Mesenchymal stem cell (in vitro differentiated cells and primary cell): ENCODE measurements around the gene KLHDC8B.

ENCODE experiments used
- DNase-seq: peaks from one replicate; pipeline ENCODE4 v3.0.0-alpha.2; 2013
- H2AFZ ChIP-seq: one replicate; pipeline ENCODE4 v1.6.1; 2013; ENCODE audit warnings: low read depth, mild to moderate bottlenecking, control low read depth, inconsistent platforms, low read length, moderate library complexity
- H2AK5ac ChIP-seq: 2 replicates; pipeline ENCODE4 v1.6.1; 2013; ENCODE audit warnings: low read length, moderate library complexity, mild to moderate bottlenecking, inconsistent platforms; ENCODE audit not compliant: severe bottlenecking
- H2BK120ac ChIP-seq: one replicate; pipeline ENCODE4 v1.6.1; 2013; ENCODE audit warnings: low read depth, mild to moderate bottlenecking, inconsistent platforms, low read length, moderate library complexity
- H2BK12ac ChIP-seq, 2 experiments: one replicate each; pipeline ENCODE4 v1.6.1; 2013; ENCODE audit warnings: inconsistent platforms in 2 of 2, low read length in 2 of 2, mild to moderate bottlenecking in 2 of 2, moderate library complexity in 2 of 2, control low read depth in 1 of 2
- H2BK15ac ChIP-seq: one replicate; pipeline ENCODE4 v1.6.1; 2013; ENCODE audit warnings: mild to moderate bottlenecking, low read depth, inconsistent platforms; ENCODE audit not compliant: poor library complexity, severe bottlenecking
- H2BK5ac ChIP-seq: 2 replicates; pipeline ENCODE4 v1.6.1; 2013; ENCODE audit warnings: low read depth, mild to moderate bottlenecking, low read length, control low read depth, inconsistent platforms; ENCODE audit not compliant: poor library complexity, severe bottlenecking
- H3K14ac ChIP-seq, 2 experiments: one replicate each; pipeline ENCODE4 v1.6.1; 2013; ENCODE audit warnings: inconsistent platforms in 2 of 2, low read length in 2 of 2, control low read depth in 1 of 2, mild to moderate bottlenecking in 1 of 2, moderate library complexity in 1 of 2
- H3K18ac ChIP-seq, 2 experiments: one replicate each; pipeline ENCODE4 v1.6.1; 2013; ENCODE audit warnings: inconsistent platforms in 2 of 2, low read length in 2 of 2, control low read depth in 1 of 2, low read depth in 1 of 2, mild to moderate bottlenecking in 1 of 2
- H3K23ac ChIP-seq, 2 experiments: one replicate each; pipeline ENCODE4 v1.6.1; 2013; ENCODE audit warnings: inconsistent platforms in 2 of 2, low read length in 2 of 2, mild to moderate bottlenecking in 2 of 2, moderate library complexity in 2 of 2, control low read depth in 1 of 2
- H3K27ac ChIP-seq: 2 replicates; pipeline ENCODE4 v1.5.1; 2013; ENCODE audit warnings: mild to moderate bottlenecking, moderate library complexity, low read length, control low read depth, inconsistent platforms; ENCODE audit not compliant: poor library complexity, severe bottlenecking
- H3K27me3 ChIP-seq, 2 experiments: 2 replicates each; pipeline versions ENCODE4 v1.6.1 to v1.7.0; 2013; ENCODE audit warnings: low read length in 2 of 2, mild to moderate bottlenecking in 2 of 2, moderate library complexity in 2 of 2, control low read depth in 1 of 2, inconsistent platforms in 1 of 2; ENCODE audit not compliant: control insufficient read depth in 1 of 2, insufficient read depth in 1 of 2
- H3K36me3 ChIP-seq, 2 experiments: 2 replicates each; pipeline versions ENCODE4 v1.6.1 to v1.7.0; 2013; ENCODE audit warnings: low read length in 2 of 2, control low read depth in 1 of 2, inconsistent platforms in 1 of 2, low read depth in 1 of 2, mild to moderate bottlenecking in 1 of 2; ENCODE audit not compliant: insufficient read depth in 2 of 2, control insufficient read depth in 1 of 2
- H3K4ac ChIP-seq, 2 experiments: one replicate each; pipeline ENCODE4 v1.6.1; 2013; ENCODE audit warnings: inconsistent platforms in 2 of 2, low read length in 2 of 2, mild to moderate bottlenecking in 2 of 2, moderate library complexity in 2 of 2, control low read depth in 1 of 2, low read depth in 1 of 2
- H3K4me1 ChIP-seq: 2 replicates; pipeline ENCODE4 v1.6.1; 2013; ENCODE audit warnings: low read depth, low read length, control low read depth; ENCODE audit not compliant: control insufficient read depth, insufficient read depth
- H3K4me2 ChIP-seq: 2 replicates; pipeline ENCODE4 v1.6.1; 2013; ENCODE audit warnings: low read length, mild to moderate bottlenecking, inconsistent platforms; ENCODE audit not compliant: poor library complexity, severe bottlenecking
- H3K4me3 ChIP-seq, 2 experiments: 2 replicates each; pipeline versions ENCODE4 v1.5.1 to v1.7.0; 2013; ENCODE audit warnings: low read length in 2 of 2, mild to moderate bottlenecking in 2 of 2, control low read depth in 1 of 2, low read depth in 1 of 2; ENCODE audit not compliant: insufficient read depth in 1 of 2
- H3K79me1 ChIP-seq: replicated peaks from 2 replicates; pipeline ENCODE4 v1.6.1; 2013; ENCODE audit warnings: mild to moderate bottlenecking, control low read depth, low read length, inconsistent platforms; ENCODE audit not compliant: poor library complexity, severe bottlenecking
- H3K9ac ChIP-seq: 2 replicates; pipeline ENCODE4 v1.7.0; 2013; ENCODE audit warnings: mild to moderate bottlenecking, low read length, moderate library complexity
- H3K9me3 ChIP-seq: 2 replicates; pipeline ENCODE4 v1.7.0; 2013; ENCODE audit warnings: mild to moderate bottlenecking, low read length; ENCODE audit not compliant: control insufficient read depth
- H4K8ac ChIP-seq: one replicate; pipeline ENCODE4 v1.6.1; 2013; ENCODE audit warnings: inconsistent platforms, mild to moderate bottlenecking, low read length, moderate library complexity
- H4K91ac ChIP-seq: one replicate; pipeline ENCODE4 v1.6.1; 2013; ENCODE audit warnings: mild to moderate bottlenecking, low read length, inconsistent platforms
- WGBS: methylation state at CpG from one replicate; pipeline ENCODE4 v1.1.7; 2013; ENCODE audit warnings: mixed read lengths; 5-methylcytosine and 5-hydroxymethylcytosine counted together

Gene KLHDC8B

DNA sequence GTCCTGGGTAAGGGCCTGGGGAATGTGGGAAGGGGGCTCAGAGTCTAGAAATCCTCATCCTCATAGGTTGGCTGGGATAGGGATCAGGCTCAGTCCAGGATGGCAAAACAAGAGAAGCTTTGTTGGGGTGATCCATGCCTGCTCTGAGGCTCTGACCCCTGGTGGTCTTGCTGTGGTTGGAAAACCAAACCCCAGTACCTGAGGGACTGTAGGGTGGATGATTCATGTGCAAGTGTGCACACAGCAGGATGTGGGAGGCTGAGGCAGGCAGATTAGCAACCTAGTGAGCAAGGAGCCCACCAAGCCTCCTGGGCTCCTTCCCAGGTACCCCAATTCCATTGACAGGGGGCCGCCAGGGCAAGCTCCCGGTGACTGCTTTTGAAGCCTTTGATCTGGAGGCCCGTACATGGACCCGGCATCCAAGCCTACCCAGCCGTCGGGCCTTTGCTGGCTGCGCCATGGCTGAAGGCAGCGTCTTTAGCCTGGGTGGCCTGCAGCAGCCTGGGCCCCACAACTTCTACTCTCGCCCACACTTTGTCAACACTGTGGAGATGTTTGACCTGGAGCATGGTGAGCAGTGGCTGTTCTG is 3.1 kb downstream of the KLHDC8B start:
- H3K4me1 ChIP-seq = peaks cover 30% of the 10 kb centered on the region
- peak overlapping the region; percentile 45 for H4K8ac ChIP-seq
- no peak overlapping the region for H2BK15ac ChIP-seq
- peak overlapping the region; percentile 35 for H4K91ac ChIP-seq
- peak overlapping the region in 1 of 2 experiments; percentile 1 for H3K4me3 ChIP-seq
- peaks cover 32 to 44% of the 10 kb centered on the region in 2 experiments for H3K36me3 ChIP-seq
- no peak for DNase-seq
- no peak overlapping the region for H3K18ac ChIP-seq
- H3K9ac ChIP-seq = peak overlapping the region; percentile 94
- no peak overlapping the region for H3K14ac ChIP-seq
- no peaks in the 10 kb centered on the region for H3K27me3 ChIP-seq
- no peak overlapping the region for H2BK120ac ChIP-seq
- WGBS = 97% methylated on average over 9 of the region's 9 CpGs
- no peak overlapping the region for H2AFZ ChIP-seq
- no peaks in the 10 kb centered on the region for H3K9me3 ChIP-seq
- peaks cover 19% of the 10 kb centered on the region for H3K79me1 ChIP-seq
- no peak overlapping the region for H3K27ac ChIP-seq
- no peak overlapping the region for H2BK12ac ChIP-seq
- H3K4ac ChIP-seq = no peak overlapping the region
- no peak overlapping the region for H2BK5ac ChIP-seq
- no peak overlapping the region for H3K4me2 ChIP-seq
- H2AK5ac ChIP-seq = no peak overlapping the region
- H3K23ac ChIP-seq = no peak overlapping the region

DNA sequence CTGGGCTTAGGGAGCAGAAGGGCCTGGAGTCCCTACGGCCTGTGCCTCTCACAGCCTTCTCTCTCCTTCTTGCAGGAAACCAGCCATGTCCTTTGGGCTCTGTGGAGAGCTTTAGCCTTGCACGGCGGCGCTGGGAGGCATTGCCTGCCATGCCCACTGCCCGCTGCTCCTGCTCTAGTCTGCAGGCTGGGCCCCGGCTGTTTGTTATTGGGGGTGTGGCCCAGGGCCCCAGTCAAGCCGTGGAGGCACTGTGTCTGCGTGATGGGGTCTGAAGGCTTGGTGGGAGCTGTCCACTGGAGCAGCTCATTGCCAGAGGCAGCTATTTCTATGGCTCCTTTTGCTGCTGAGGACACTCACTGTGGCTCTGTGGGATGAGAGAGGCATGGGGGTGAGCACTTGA is 4.1 kb downstream of the KLHDC8B start:
- no peaks in the 10 kb centered on the region for H3K9me3 ChIP-seq
- H4K91ac ChIP-seq = no peak overlapping the region
- H3K79me1 ChIP-seq = peaks cover 19% of the 10 kb centered on the region
- H2BK12ac ChIP-seq = no peak overlapping the region
- H3K27ac ChIP-seq = no peak overlapping the region
- H2BK120ac ChIP-seq = no peak overlapping the region
- no peak overlapping the region for H2AK5ac ChIP-seq
- peaks cover 32 to 44% of the 10 kb centered on the region in 2 experiments for H3K36me3 ChIP-seq
- no peaks in the 10 kb centered on the region for H3K27me3 ChIP-seq
- no peak overlapping the region for H2BK5ac ChIP-seq
- no peak overlapping the region for H4K8ac ChIP-seq
- H2AFZ ChIP-seq = no peak overlapping the region
- H3K18ac ChIP-seq = no peak overlapping the region
- H3K23ac ChIP-seq = no peak overlapping the region
- H3K14ac ChIP-seq = no peak overlapping the region
- peaks cover 29% of the 10 kb centered on the region for H3K4me1 ChIP-seq
- no peak for DNase-seq
- H3K4ac ChIP-seq = no peak overlapping the region
- no peak overlapping the region for H2BK15ac ChIP-seq
- H3K4me2 ChIP-seq = no peak overlapping the region
- no peak overlapping the region for H3K9ac ChIP-seq
- H3K4me3 ChIP-seq = no peak overlapping the region
- 96% methylated on average over 8 of the region's 8 CpGs for WGBS

DNA sequence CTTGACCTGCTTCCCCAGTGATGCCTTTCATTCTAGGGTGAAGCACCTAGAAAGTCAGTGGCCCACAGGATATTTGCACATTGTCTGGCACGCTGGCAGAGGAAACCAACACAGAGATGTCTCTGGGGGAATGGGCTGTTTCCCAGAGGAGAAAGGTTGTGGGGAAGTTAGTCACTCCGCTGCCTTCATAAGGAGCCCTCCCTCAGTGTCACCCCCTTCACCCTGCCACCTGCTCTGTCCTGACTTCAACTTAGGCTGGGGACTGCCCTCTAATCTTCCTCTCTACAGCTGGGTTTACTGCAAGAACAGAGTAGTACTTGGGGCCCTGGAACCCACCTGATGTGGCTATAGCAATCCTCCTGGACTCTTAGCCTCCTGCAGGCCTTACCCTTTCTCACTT is 5.7 kb downstream of the KLHDC8B start:
- H3K9ac ChIP-seq = no peak overlapping the region
- no peaks in the 10 kb centered on the region for H3K27me3 ChIP-seq
- no peak overlapping the region for H2AFZ ChIP-seq
- no peak overlapping the region for H2BK15ac ChIP-seq
- peaks cover 15% of the 10 kb centered on the region for H3K79me1 ChIP-seq
- H3K14ac ChIP-seq = no peak overlapping the region
- no peak overlapping the region for H2BK120ac ChIP-seq
- no peak overlapping the region for H3K18ac ChIP-seq
- H3K36me3 ChIP-seq = peaks cover 32 to 44% of the 10 kb centered on the region in 2 experiments
- H3K23ac ChIP-seq = peak overlapping the region in 1 of 2 experiments; percentile 63
- H4K8ac ChIP-seq = no peak overlapping the region
- WGBS = 86% methylated on average over 2 of the region's 2 CpGs
- no peak overlapping the region for H3K4me3 ChIP-seq
- no peak overlapping the region for H3K4me2 ChIP-seq
- H2BK12ac ChIP-seq = no peak overlapping the region
- no peak overlapping the region for H4K91ac ChIP-seq
- no peak overlapping the region for H3K4ac ChIP-seq
- no peak for DNase-seq
- no peaks in the 10 kb centered on the region for H3K9me3 ChIP-seq
- no peak overlapping the region for H3K27ac ChIP-seq
- H2BK5ac ChIP-seq = no peak overlapping the region
- H3K4me1 ChIP-seq = peaks cover 23% of the 10 kb centered on the region
- no peak overlapping the region for H2AK5ac ChIP-seq

DNA sequence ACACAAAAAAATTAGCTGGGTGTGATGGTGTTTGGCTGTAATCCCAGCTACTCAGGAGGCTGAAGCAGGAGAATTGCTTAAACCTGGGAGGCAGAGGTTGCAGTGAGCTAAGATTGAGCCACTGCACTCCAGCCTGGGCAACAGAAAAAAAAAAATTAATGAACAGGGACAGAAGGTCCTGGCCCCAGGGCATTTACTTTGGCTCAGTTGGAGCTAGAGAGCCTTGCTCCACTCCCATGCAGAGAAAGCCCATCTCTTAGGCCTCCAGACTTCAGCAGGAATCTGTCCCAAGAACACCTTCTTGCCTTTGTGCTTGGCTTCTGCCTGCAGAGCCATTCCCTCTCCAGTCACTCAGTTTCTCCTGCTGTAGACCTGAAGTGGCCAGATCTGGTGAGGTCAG is 8.7 kb downstream of the KLHDC8B start:
- Histone ChIP-seq H3K14ac (no peak overlapping the region), H2BK120ac (no peak overlapping the region), H3K4me2 (no peak overlapping the region), H4K91ac (no peak overlapping the region), H3K18ac (no peak overlapping the region), H3K4me3 (no peak overlapping the region), H2AK5ac (no peak overlapping the region), H2BK12ac (no peak overlapping the region), H4K8ac (no peak overlapping the region), H3K23ac (no peak overlapping the region), H2BK15ac (no peak overlapping the region), H3K79me1 (peaks cover under 1% of the 10 kb centered on the region), H3K4me1 (peaks cover 2% of the 10 kb centered on the region), H3K27ac (no peak overlapping the region), H3K9me3 (no peaks in the 10 kb centered on the region), H2BK5ac (no peak overlapping the region), H2AFZ (no peak overlapping the region), H3K36me3 (peaks cover 20 to 21% of the 10 kb centered on the region in 2 experiments), H3K27me3 (no peaks in the 10 kb centered on the region), H3K4ac (no peak overlapping the region), H3K9ac (no peak overlapping the region)
- no peak for DNase-seq
